Tibial nerve (tissue), 4 donors: ENCODE data around the gene CERS6. TPM values are rescaled to one million over a fixed set of nuclear protein-coding genes. Genes with fewer than 3 reads are reported as not detected.
"Not testable (repeated sequence)": the region's sequence is repeated elsewhere in the genome, so short reads cannot be mapped to it uniquely, and the experiment has no call there.

ENCODE experiments used
- DNase-seq, 2 donors: peaks; one replicate each; pipeline ENCODE4 v3.0.0-alpha.2; 2019; ENCODE audit warnings: low spot score in 2 of 2
- H3K27ac ChIP-seq, 4 donors: fragments of 200-600 bp; sonication (generic) in 3 of 4; one replicate each; pipeline ENCODE4 v1.5.1; 2017 to 2019; ENCODE audit warnings: mild to moderate bottlenecking in 1 of 4
- H3K27me3 ChIP-seq, 2 donors: fragments of 200-600 bp; sonication (generic) in 1 of 2; one replicate each; pipeline versions ENCODE4 v1.5.1 to v1.6.0; 2017 to 2019
- H3K36me3 ChIP-seq, 3 donors: fragments of 200-600 bp; sonication (generic); one replicate each; pipeline ENCODE4 v1.5.1; 2018 to 2019
- H3K4me1 ChIP-seq, 4 donors: fragments of 200-600 bp; sonication (generic) in 3 of 4; one replicate each; pipeline ENCODE4 v1.5.1; 2017 to 2019
- H3K4me3 ChIP-seq, 4 donors: fragments of 200-600 bp; sonication (generic) in 3 of 4; one replicate each; pipeline ENCODE4 v1.5.1; 2017 to 2019; ENCODE audit warnings: mild to moderate bottlenecking in 1 of 4, moderate library complexity in 1 of 4
- H3K9me3 ChIP-seq, 4 donors: fragments of 200-600 bp; sonication (generic) in 3 of 4; one replicate each; pipeline ENCODE4 v1.5.1; 2017 to 2019
- EP300 ChIP-seq, 2 donors: sonication (generic); formaldehyde crosslinking; IDR thresholded peaks; one replicate each; pipeline ENCODE4 v1.6.1; 2017; ENCODE audit warnings: antibody characterized with exemption in 2 of 2, mild to moderate bottlenecking in 1 of 2
- POLR2A ChIP-seq, 2 donors: fragments of 450-650 bp; IDR thresholded peaks; one replicate each; pipeline ENCODE4 v1.6.1; 2017; ENCODE audit warnings: antibody characterized with exemption in 2 of 2, mild to moderate bottlenecking in 2 of 2, moderate library complexity in 2 of 2
- WGBS, 2 donors: methylation state at CpG; one replicate each; pipeline ENCODE4 v1.1.5; 2018; 5-methylcytosine and 5-hydroxymethylcytosine counted together
- total RNA-seq, 4 donors: library from RNA; depleted of rRNA; stranded (reverse); fragments of >200 nt; gene quantifications; one replicate each; pipeline ENCODE4 v1.1.0, GENCODE V29; 2016
- TF ChIP-seq, protein P1 (sequence below), 5 experiments: fragments of 200-600 bp in 3 of 5; fragments of 450-650 bp in 2 of 5; sonication (generic) in 3 of 5; IDR thresholded peaks; one replicate each; pipeline ENCODE4 v1.5.1; 2016 to 2019; ENCODE audit warnings: antibody characterized with exemption in 5 of 5, mild to moderate bottlenecking in 3 of 5, moderate library complexity in 2 of 5

The CERS6 gene
- total RNA-seq, 4 donors from 2014 or later = 37.7 to 38.7 (median 37.8) TPM

DNA sequence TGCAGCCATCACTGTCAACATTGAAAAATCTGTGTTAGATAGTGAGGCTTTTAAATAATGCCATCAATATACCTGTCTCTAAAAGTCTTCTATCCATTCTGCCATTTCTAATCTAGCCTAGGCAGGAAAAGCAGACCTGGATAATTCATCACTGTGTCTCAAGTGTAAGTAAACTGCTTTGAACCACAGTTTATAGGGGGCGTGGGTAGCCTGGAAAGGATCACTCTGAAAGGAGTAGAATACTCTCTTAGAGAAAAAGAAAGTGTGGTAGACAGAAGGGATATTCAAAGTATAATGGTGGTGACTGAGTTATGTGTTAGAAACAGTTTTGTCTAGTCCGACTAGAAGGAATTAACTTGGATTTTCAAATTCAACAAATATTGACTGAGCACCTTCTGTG is 40.8 kb downstream of the CERS6 start:
- Histone ChIP-seq H3K27ac (no peak overlapping the region), H3K4me3 (no peak overlapping the region), H3K27me3 (no peaks in the 10 kb centered on the region), H3K36me3 (peaks cover 0 to 4% (median 0%) of the 10 kb centered on the region in 3 donors), H3K9me3 (no peaks in the 10 kb centered on the region), H3K4me1 (no peaks in the 10 kb centered on the region)
- TF ChIP-seq, protein P1, sequence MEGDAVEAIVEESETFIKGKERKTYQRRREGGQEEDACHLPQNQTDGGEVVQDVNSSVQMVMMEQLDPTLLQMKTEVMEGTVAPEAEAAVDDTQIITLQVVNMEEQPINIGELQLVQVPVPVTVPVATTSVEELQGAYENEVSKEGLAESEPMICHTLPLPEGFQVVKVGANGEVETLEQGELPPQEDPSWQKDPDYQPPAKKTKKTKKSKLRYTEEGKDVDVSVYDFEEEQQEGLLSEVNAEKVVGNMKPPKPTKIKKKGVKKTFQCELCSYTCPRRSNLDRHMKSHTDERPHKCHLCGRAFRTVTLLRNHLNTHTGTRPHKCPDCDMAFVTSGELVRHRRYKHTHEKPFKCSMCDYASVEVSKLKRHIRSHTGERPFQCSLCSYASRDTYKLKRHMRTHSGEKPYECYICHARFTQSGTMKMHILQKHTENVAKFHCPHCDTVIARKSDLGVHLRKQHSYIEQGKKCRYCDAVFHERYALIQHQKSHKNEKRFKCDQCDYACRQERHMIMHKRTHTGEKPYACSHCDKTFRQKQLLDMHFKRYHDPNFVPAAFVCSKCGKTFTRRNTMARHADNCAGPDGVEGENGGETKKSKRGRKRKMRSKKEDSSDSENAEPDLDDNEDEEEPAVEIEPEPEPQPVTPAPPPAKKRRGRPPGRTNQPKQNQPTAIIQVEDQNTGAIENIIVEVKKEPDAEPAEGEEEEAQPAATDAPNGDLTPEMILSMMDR (IDR thresholded peaks at IDR 0.05) = no peak
- TF ChIP-seq POLR2A (IDR thresholded peaks at IDR 0.05) = no peak
- TF ChIP-seq EP300 (IDR thresholded peaks at IDR 0.05) = no peak
- no peak for DNase-seq
- 79 to 83% methylated on average over 2 of the region's 2 CpGs for WGBS, 2 donors

GRCh38 chr2:168499500-168499899 is 43.4 kb downstream of the CERS6 start:
- no peak for DNase-seq
- TF ChIP-seq, protein P1 (IDR thresholded peaks at IDR 0.05) = no peak
- TF ChIP-seq EP300 (IDR thresholded peaks at IDR 0.05) = no peak
- TF ChIP-seq POLR2A (IDR thresholded peaks at IDR 0.05) = no peak

DNA sequence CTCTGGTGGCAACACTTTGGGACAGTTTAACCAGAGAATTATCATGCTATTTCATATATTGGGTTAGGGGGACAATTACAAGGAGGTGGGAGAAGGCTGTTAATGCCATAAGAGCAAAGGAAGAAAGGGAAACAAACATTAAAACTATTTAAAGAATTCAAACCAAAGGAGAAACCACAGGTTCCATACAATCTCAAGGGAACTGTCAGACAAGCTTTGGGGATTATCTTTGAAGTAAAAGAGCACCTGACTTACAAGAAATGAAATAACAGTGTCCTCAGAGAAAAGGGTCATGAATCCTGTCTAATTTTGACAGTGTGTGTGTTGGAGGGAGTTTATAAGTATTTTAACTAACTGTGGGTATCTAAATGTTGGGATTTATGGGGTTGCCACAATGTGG is 44.4 kb downstream of the CERS6 start:
- no peak overlapping the region for H3K27ac ChIP-seq
- no peak for DNase-seq
- no peaks in the 10 kb centered on the region for H3K4me1 ChIP-seq
- no peaks in the 10 kb centered on the region for H3K27me3 ChIP-seq
- TF ChIP-seq EP300 (IDR thresholded peaks at IDR 0.05) = no peak
- TF ChIP-seq, protein P1 (IDR thresholded peaks at IDR 0.05) = no peak
- no peak for TF ChIP-seq POLR2A (IDR thresholded peaks at IDR 0.05)
- H3K4me3 ChIP-seq = no peak overlapping the region
- no peaks in the 10 kb centered on the region for H3K9me3 ChIP-seq
- H3K36me3 ChIP-seq = peaks cover 0 to 4% (median 0%) of the 10 kb centered on the region in 3 donors

More at GRCh38 chr2:168499500-168499899, 43.4 kb downstream of the CERS6 start:
- H3K4me3 ChIP-seq = no peak overlapping the region
- H3K36me3 ChIP-seq = peaks cover 0 to 7% (median 0%) of the 10 kb centered on the region in 3 donors
- no peaks in the 10 kb centered on the region for H3K4me1 ChIP-seq
- WGBS, 2 donors = 69 to 70% methylated on average over 4 of the region's 4 CpGs
- no peaks in the 10 kb centered on the region for H3K9me3 ChIP-seq
- no peaks in the 10 kb centered on the region for H3K27me3 ChIP-seq
- H3K27ac ChIP-seq = no peak overlapping the region

DNA sequence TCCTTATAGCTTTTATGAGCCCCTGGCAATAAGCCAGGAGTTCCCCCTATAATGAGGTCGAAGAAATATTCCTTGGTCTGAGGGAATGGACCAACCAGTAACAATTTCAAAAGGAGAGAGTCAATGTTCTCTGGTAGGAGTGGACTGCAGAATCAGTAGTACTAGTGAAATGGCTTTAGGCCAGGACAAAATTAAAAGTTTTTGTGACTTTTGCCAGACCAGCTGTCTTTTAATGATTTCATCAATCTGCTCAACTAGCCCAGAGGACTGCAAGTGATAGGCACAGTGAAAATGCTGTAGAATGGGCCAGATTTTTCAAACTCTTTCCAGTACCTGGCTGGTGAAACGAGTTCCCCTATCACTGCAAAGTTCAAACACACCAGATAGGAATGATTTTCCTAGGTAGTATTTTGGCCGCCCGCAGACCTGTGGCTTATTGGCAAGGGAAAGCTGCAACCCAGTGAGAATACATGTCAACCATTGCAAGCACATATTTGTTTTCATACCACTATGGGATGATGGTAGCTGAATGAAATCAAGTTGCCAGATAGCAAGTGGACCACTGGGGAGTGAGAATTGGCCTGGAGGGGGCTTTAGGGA is 45.5 kb downstream of the CERS6 start:
- no peak overlapping the region for H3K27ac ChIP-seq
- 90 to 91% methylated on average over 4 of the region's 4 CpGs for WGBS, 2 donors

DNA sequence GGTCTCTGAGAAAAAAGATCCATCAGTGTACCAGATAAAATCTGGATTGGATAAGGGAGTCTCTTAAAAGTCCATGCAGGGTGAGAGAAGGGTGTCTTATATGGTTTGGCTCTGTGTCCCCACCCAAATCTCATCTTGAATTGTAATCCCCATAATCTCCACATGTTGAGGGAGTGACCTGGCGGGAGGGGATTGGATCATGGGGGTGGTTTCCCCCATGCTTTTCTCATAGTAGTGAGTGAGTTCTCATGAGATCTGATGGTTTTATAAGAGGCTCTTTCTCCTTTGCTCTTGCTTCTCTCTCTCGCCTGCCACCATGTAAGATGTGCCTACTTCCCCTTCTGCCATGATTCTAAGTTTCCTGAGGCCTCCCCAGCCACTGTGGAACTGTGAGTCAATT is 46.8 kb downstream of the CERS6 start:
- not testable (repeated sequence) for H3K4me1 ChIP-seq, H3K9me3 ChIP-seq, H3K36me3 ChIP-seq, H3K27ac ChIP-seq, DNase-seq, H3K27me3 ChIP-seq, H3K4me3 ChIP-seq
- WGBS, 2 donors = 95 to 98% methylated on average over 2 of the region's 2 CpGs

More for the DNA sequence above, 45.5 kb downstream of the CERS6 start:
- no peaks in the 10 kb centered on the region for H3K27me3 ChIP-seq
- peaks cover 0 to 4% (median 0%) of the 10 kb centered on the region in 4 donors for H3K4me1 ChIP-seq
- DNase-seq = no peak
- no peaks in the 10 kb centered on the region for H3K9me3 ChIP-seq
- no peak overlapping the region for H3K4me3 ChIP-seq
- TF ChIP-seq EP300 (IDR thresholded peaks at IDR 0.05) (no peak), POLR2A (IDR thresholded peaks at IDR 0.05) (no peak)
- TF ChIP-seq, protein P1 (IDR thresholded peaks at IDR 0.05) = no peak
- peaks cover 0 to 4% (median 0%) of the 10 kb centered on the region in 3 donors for H3K36me3 ChIP-seq
